Astrocyte (in vitro differentiated cells and primary cell): ENCODE results near the gene ZNF512B. TPM values are rescaled to one million over a fixed set of nuclear protein-coding genes. Genes with fewer than 3 reads are reported as not detected.

Experiments used
- DNase-seq: peaks from one replicate; pipeline ENCODE4 v3.0.0-alpha.2; 2010; ENCODE audit warnings: low read depth
- FAIRE-seq: peaks from 2 replicates; lab custom pipeline; 2011; peaks lifted over from hg19 to GRCh38; lab: Jason Lieb, UNC
- H2AFZ ChIP-seq: 2 replicates; pipeline ENCODE4 v1.6.0; 2012; ENCODE audit warnings: low read depth, low read length, inconsistent platforms
- H3K27ac ChIP-seq: 2 replicates; pipeline ENCODE4 v1.5.1; 2011; ENCODE audit warnings: low read depth, low read length, inconsistent platforms
- H3K27me3 ChIP-seq: 2 replicates; pipeline ENCODE4 v1.6.0; 2011; ENCODE audit warnings: low read length, inconsistent platforms; ENCODE audit not compliant: insufficient read depth
- H3K36me3 ChIP-seq: 2 replicates; pipeline ENCODE4 v1.5.1; 2011; ENCODE audit warnings: low read length, inconsistent platforms; ENCODE audit not compliant: insufficient read depth
- H3K4me1 ChIP-seq: 2 replicates; pipeline ENCODE4 v1.5.1; 2011; ENCODE audit warnings: low read length, inconsistent platforms; ENCODE audit not compliant: insufficient read depth
- H3K4me2 ChIP-seq: 2 replicates; pipeline ENCODE4 v1.6.0; 2012; ENCODE audit warnings: low read length, inconsistent platforms
- H3K4me3 ChIP-seq: 2 replicates; pipeline ENCODE4 v1.5.1; 2011; ENCODE audit warnings: low read depth, mild to moderate bottlenecking, low read length, inconsistent platforms; ENCODE audit not compliant: insufficient read depth
- H3K79me2 ChIP-seq: 2 replicates; pipeline ENCODE4 v1.6.0; 2012; ENCODE audit warnings: mild to moderate bottlenecking, low read length, inconsistent platforms; ENCODE audit not compliant: insufficient read depth
- H3K9ac ChIP-seq: 2 replicates; pipeline ENCODE4 v1.6.0; 2012; ENCODE audit warnings: mild to moderate bottlenecking, low read length, inconsistent platforms
- H3K9me3 ChIP-seq: 2 replicates; pipeline ENCODE4 v1.5.1; 2012; ENCODE audit warnings: low read depth, mild to moderate bottlenecking, low read length, inconsistent platforms; ENCODE audit not compliant: insufficient read depth
- H4K20me1 ChIP-seq: 2 replicates; pipeline ENCODE4 v1.6.0; 2012; ENCODE audit warnings: low read length, inconsistent platforms; ENCODE audit not compliant: insufficient read depth
- H3K27ac Mint-ChIP-seq: one replicate; pipeline ENCODE4 v1.8.0; 2021; ENCODE audit warnings: mild to moderate bottlenecking, mixed read lengths; ENCODE audit not compliant: unreplicated experiment
- H3K27me3 Mint-ChIP-seq: one replicate; pipeline ENCODE4 v1.8.0; 2021; ENCODE audit warnings: low read depth, mixed read lengths; ENCODE audit not compliant: unreplicated experiment
- H3K36me3 Mint-ChIP-seq: one replicate; pipeline ENCODE4 v1.8.0; 2021; ENCODE audit warnings: low read depth, mixed read lengths; ENCODE audit not compliant: unreplicated experiment
- H3K4me1 Mint-ChIP-seq: one replicate; pipeline ENCODE4 v1.8.0; 2021; ENCODE audit warnings: low read depth, mixed read lengths; ENCODE audit not compliant: unreplicated experiment
- H3K4me3 Mint-ChIP-seq: one replicate; pipeline ENCODE4 v1.8.0; 2021; ENCODE audit warnings: mild to moderate bottlenecking, moderate library complexity, mixed read lengths; ENCODE audit not compliant: unreplicated experiment
- H3K9me3 Mint-ChIP-seq: one replicate; pipeline ENCODE4 v1.8.0; 2021; ENCODE audit warnings: mild to moderate bottlenecking, mixed read lengths; ENCODE audit not compliant: unreplicated experiment
- EZH2 ChIP-seq: IDR thresholded peaks from 2 replicates; pipeline ENCODE4 v1.6.1; 2012; ENCODE audit warnings: mild to moderate bottlenecking, low read length, inconsistent platforms; ENCODE audit not compliant: insufficient read depth
- total RNA-seq: library from RNA; stranded (reverse); gene quantifications from 2 replicates; pipeline ENCODE4 v1.2.1, GENCODE V29; 2021
- TF ChIP-seq, protein P1 (sequence below): IDR thresholded peaks from 2 replicates; pipeline ENCODE4 v1.5.1; 2011; ENCODE audit warnings: low read depth, mild to moderate bottlenecking, inconsistent platforms, low read length, moderate library complexity; ENCODE audit not compliant: insufficient read depth

Gene ZNF512B
- total RNA-seq, 1 donor from 2014 or later, result 27.7 TPM

DNA sequence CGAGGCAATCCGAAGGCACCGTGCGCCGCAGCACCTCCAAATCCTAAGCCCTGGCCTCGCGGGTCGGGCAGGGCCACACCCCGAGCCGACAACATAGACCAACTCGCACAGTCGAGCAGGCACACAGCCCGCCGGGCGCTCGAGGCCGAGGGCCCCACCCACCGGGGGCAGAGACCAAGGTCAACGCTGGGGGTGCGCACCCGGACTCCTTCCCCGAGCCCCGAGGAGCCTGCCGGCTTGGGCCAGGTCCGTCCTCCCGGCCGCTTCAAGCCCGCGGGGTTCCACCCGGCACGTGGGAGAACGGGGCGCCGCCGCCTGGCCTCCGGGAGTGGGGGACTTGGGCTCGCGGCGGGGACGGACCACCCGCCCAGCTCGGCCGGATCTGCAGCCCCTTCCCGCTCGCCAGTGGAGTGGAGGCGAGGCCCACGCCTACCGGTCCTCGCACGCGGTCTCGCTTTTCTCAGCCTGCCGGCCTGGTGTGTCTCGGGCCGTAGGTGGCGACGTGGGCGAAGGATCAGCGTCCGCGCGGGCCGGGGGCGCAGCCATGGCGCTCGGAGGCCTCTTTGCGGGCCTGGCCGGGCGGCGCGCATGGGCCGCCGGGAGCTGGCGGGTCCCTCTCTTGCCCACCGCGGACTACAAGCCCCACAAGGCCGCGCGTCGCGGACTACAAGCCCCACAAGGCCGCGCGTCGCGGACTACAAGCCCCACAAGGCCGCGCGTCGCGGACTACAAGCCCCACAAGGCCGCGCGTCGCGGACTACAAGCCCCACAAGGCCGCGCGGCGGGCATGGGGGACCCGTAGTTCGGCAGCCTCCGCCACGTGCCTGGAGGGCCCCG, 13.7 kb downstream of the ZNF512B start, which contains the start of gene UCKL1:
Gene UCKL1, minus strand, starts transcription at position 590 of the 837 bp plus-strand sequence. Its CDS starts 44 bp downstream, at position 546.
- no peaks in the 10 kb centered on the region for H3K9me3 Mint-ChIP-seq
- H3K4me1 ChIP-seq, result peaks cover 12% of the 10 kb centered on the region
- no peak for FAIRE-seq

DNA sequence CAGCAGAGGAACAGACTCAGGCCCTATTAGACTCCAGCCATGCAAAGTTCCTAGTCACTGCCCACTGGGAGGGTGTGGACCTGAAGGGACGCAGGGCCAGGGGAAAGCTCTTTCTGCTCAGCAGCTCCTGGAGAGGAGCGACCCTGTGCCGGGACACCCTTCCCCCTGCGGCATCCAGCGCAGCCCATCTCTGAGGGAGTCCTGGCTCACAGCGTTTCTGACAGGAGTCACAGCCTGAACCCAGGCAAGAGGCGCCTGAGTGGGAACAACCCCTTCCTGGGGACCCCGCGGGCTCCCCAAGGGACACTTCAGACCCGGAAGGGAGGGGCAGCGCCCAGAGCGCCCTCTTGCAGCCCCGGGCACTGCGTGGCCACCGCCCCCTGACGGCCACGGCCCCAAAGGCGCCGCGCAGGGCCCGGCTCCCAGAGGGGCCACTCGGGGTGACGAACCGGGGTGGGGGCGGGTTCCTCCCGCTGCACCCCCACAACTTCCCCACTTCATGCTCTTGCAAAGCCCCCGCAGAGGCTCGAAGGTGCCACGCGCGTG, 14.4 kb downstream of the ZNF512B start:
- peaks cover 56% of the 10 kb centered on the region for H3K79me2 ChIP-seq
- H3K27me3 ChIP-seq, result no peaks in the 10 kb centered on the region
- no peaks in the 10 kb centered on the region for H3K9me3 Mint-ChIP-seq
- no peaks in the 10 kb centered on the region for H3K36me3 Mint-ChIP-seq
- H3K4me3 ChIP-seq, result peak overlapping the region; percentile 84
- no peaks in the 10 kb centered on the region for H3K9me3 ChIP-seq
- H3K27ac ChIP-seq, result peak overlapping the region; percentile 72
- peak overlapping the region; percentile 86 for H3K4me3 Mint-ChIP-seq
- no peaks in the 10 kb centered on the region for H3K36me3 ChIP-seq
- peak overlapping the region; percentile 92 for H3K9ac ChIP-seq
- H3K4me2 ChIP-seq, result peak overlapping the region; percentile 97
- H4K20me1 ChIP-seq, result peaks cover 50% of the 10 kb centered on the region
- H3K27me3 Mint-ChIP-seq, result no peaks in the 10 kb centered on the region
- H3K4me1 Mint-ChIP-seq, result peaks cover 12% of the 10 kb centered on the region
- H3K27ac Mint-ChIP-seq, result peak overlapping the region; percentile 41
- peaks cover 12% of the 10 kb centered on the region for H3K4me1 ChIP-seq
- TF ChIP-seq EZH2, result no peak
- TF ChIP-seq, protein P1, sequence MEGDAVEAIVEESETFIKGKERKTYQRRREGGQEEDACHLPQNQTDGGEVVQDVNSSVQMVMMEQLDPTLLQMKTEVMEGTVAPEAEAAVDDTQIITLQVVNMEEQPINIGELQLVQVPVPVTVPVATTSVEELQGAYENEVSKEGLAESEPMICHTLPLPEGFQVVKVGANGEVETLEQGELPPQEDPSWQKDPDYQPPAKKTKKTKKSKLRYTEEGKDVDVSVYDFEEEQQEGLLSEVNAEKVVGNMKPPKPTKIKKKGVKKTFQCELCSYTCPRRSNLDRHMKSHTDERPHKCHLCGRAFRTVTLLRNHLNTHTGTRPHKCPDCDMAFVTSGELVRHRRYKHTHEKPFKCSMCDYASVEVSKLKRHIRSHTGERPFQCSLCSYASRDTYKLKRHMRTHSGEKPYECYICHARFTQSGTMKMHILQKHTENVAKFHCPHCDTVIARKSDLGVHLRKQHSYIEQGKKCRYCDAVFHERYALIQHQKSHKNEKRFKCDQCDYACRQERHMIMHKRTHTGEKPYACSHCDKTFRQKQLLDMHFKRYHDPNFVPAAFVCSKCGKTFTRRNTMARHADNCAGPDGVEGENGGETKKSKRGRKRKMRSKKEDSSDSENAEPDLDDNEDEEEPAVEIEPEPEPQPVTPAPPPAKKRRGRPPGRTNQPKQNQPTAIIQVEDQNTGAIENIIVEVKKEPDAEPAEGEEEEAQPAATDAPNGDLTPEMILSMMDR, result no peak
- no peak for DNase-seq
- peak overlapping the region; percentile 91 for H2AFZ ChIP-seq
- FAIRE-seq, result no peak

More for the DNA sequence above, 13.7 kb downstream of the ZNF512B start, which contains the start of gene UCKL1:
- Histone ChIP-seq H3K9ac (peak within 1 kb of the TSS; percentile 92), H3K27me3 (no peaks in the 10 kb centered on the region), H3K4me2 (peak within 1 kb of the TSS; percentile 97), H3K36me3 (no peaks in the 10 kb centered on the region), H3K79me2 (peaks cover 49% of the 10 kb centered on the region), H3K27ac (peak within 1 kb of the TSS; percentile 72), H3K4me3 (peak within 1 kb of the TSS; percentile 84), H2AFZ (peak within 1 kb of the TSS; percentile 91), H3K9me3 (no peaks in the 10 kb centered on the region), H4K20me1 (peaks cover 43% of the 10 kb centered on the region)
- no peaks in the 10 kb centered on the region for H3K36me3 Mint-ChIP-seq
- H3K4me1 Mint-ChIP-seq, result peaks cover 12% of the 10 kb centered on the region
- peak; percentile 77 for DNase-seq
- H3K27ac Mint-ChIP-seq, result peak within 1 kb of the TSS; percentile 81
- TF ChIP-seq EZH2, result no peak
- TF ChIP-seq, protein P1, result no peak
- H3K27me3 Mint-ChIP-seq, result no peaks in the 10 kb centered on the region
- H3K4me3 Mint-ChIP-seq, result peak within 1 kb of the TSS; percentile 86
